Amygdala (tissue), 56 donors: ENCODE data around the gene TBX5.

Experiments used
- DNase-seq, 56 donors: peaks; one replicate each; lab custom pipeline; 2025; lab: John Stamatoyannopoulos, UW

TBX5 gene

GRCh38 chr12:114434341-114434740, 28.4 kb upstream of the TBX5 start:
- no peak for DNase-seq

GRCh38 chr12:114431902-114432301, 26.0 kb upstream of the TBX5 start:
- no peak for DNase-seq

- DNase-seq = no peak
Measured at GRCh38 chr12:114430306-114430705, 24.4 kb upstream of the TBX5 start.

- DNase-seq = no peak
Measured at GRCh38 chr12:114425031-114425626, 19.2 kb upstream of the TBX5 start.

- no peak for DNase-seq
Measured at GRCh38 chr12:114420944-114421335, 15.0 kb upstream of the TBX5 start.

- DNase-seq = no peak
Measured at GRCh38 chr12:114420182-114420943, 14.4 kb upstream of the TBX5 start.

- DNase-seq = no peak
Measured at GRCh38 chr12:114416028-114416427, 10.1 kb upstream of the TBX5 start.

- DNase-seq = no peak
Measured at GRCh38 chr12:114415525-114415868, 9.6 kb upstream of the TBX5 start.

GRCh38 chr12:114414866-114415524, 9.1 kb upstream of the TBX5 start:
- DNase-seq = no peak

GRCh38 chr12:114414031-114414865, 8.3 kb upstream of the TBX5 start:
- no peak for DNase-seq

GRCh38 chr12:114412825-114413749, 7.1 kb upstream of the TBX5 start:
- DNase-seq = no peak

- no peak for DNase-seq
Measured at GRCh38 chr12:114412307-114412706, 6.4 kb upstream of the TBX5 start.

GRCh38 chr12:114411071-114411837, 5.3 kb upstream of the TBX5 start:
- no peak for DNase-seq

GRCh38 chr12:114409852-114410600, 4.1 kb upstream of the TBX5 start:
- no peak for DNase-seq

- DNase-seq = no peak
Measured at GRCh38 chr12:114408886-114409851, 3.2 kb upstream of the TBX5 start.

GRCh38 chr12:114408471-114408885, 2.5 kb upstream of the TBX5 start:
- no peak for DNase-seq

- DNase-seq = no peak
Measured at GRCh38 chr12:114407842-114408411, 2.0 kb upstream of the TBX5 start.
